Psoas muscle (tissue), 8 donors: ENCODE data around the gene STK36. TPM values are rescaled to one million over a fixed set of nuclear protein-coding genes. Genes with fewer than 3 reads are reported as not detected.
"Not testable (repeated sequence)": the region's sequence is repeated elsewhere in the genome, so short reads cannot be mapped to it uniquely, and the experiment has no call there.

Source experiments
- ATAC-seq, 4 donors: fragments of 200-7000 bp; cut with Tn5 transposase; one replicate each; pipeline ENCODE4 v1.9.1; 2020; ENCODE audit warnings: moderate library complexity in 3 of 4, mild to moderate bottlenecking in 2 of 4
- DNase-seq, 2 donors: peaks; one replicate each; pipeline ENCODE4 v3.0.0-alpha.2; 2020
- H3K27ac ChIP-seq: fragments of 200-600 bp; one replicate; pipeline ENCODE4 v1.8.0; 2022
- H3K27me3 ChIP-seq, 3 donors: fragments of 200-600 bp in 1 of 3; one replicate each; pipeline versions ENCODE4 v1.6.1 to v1.8.0; 2013 to 2022; ENCODE audit warnings: low read length in 2 of 3, mild to moderate bottlenecking in 2 of 3, moderate library complexity in 1 of 3; ENCODE audit not compliant: insufficient read depth in 3 of 3
- H3K36me3 ChIP-seq, 2 donors: fragments of 200-600 bp in 1 of 2; one replicate each; pipeline versions ENCODE4 v1.6.1 to v1.8.0; 2013 to 2022; ENCODE audit warnings: low read depth in 1 of 2, mild to moderate bottlenecking in 1 of 2, moderate library complexity in 1 of 2; ENCODE audit not compliant: insufficient read depth in 1 of 2
- H3K4me1 ChIP-seq: fragments of 200-600 bp; one replicate; pipeline ENCODE4 v1.8.0; 2022
- H3K4me3 ChIP-seq: fragments of 200-600 bp; one replicate; pipeline ENCODE4 v1.8.0; 2022; ENCODE audit warnings: mild to moderate bottlenecking
- H3K9me3 ChIP-seq: fragments of 200-600 bp; one replicate; pipeline ENCODE4 v1.8.0; 2022
- WGBS, 3 donors: extraction: QIAGEN DNeasy Blood & Tissue Kit; methylation state at CpG; one replicate each; pipeline versions ENCODE4 v1.1.6 to v1.1.7; 2013; 5-methylcytosine and 5-hydroxymethylcytosine counted together
- intact Hi-C, 2 donors: fragments of 100-400 bp; cut with DNase I; formaldehyde crosslinking; loops; one replicate each; pipeline versions ENCODE4 v1.11.0 to v1.14.2; 2022
- polyA plus RNA-seq, 3 donors: library from polyadenylated mRNA; stranded (reverse); fragments of 200-250 nt; gene quantifications; one replicate each; pipeline ENCODE4 v1.2.3, GENCODE V29; 2013
- total RNA-seq, 4 donors: library from RNA; stranded (reverse); fragmentation: NEBNext Ultra II Directional in 2 of 4; extraction: Animal tissue kit (Norgen Biotek cat#: 25700) in 2 of 4; gene quantifications; one replicate each; pipeline versions ENCODE4 v1.2.1 to v1.2.4, GENCODE V29; 2021 to 2023
- TF ChIP-seq, protein P1 (sequence below): fragments of 200-600 bp; IDR thresholded peaks from one replicate; pipeline ENCODE4 v1.8.0; 2022; ENCODE audit warnings: antibody characterized with exemption
- donor health status: healthy with polysubstance abuse.
- donor health status: DM: no; HTN: no; CAD: no; lungs with moderate emphysema.
- donor health status: Bipolar disorder and iron deficiency.
- donor health status: healthy.
- donor health status: DM: yes; HTN: yes; CAD: no.
- donor health status: DM: no; HTN: no; CAD: no.
- donor health status: DM: no; HTN: no; CAD: no.
- donor health status: DM: yes; HTN: yes; CAD: no.

Gene STK36
- total and polyA plus RNA-seq, 7 donors, result 3.7 to 11.3 (median 7.3) TPM

- H3K27me3 ChIP-seq, H3K27ac ChIP-seq, H3K4me3 ChIP-seq, intact Hi-C loops, DNase-seq, H3K9me3 ChIP-seq: not testable (repeated sequence)
- peak; percentile 71 to 91 (median 88) for ATAC-seq
- WGBS, 3 donors, result 20 to 25% (median 21%) methylated on average over 5 of the region's 5 CpGs
- H3K36me3 ChIP-seq, result peaks cover 3 to 53% of the 10 kb centered on the region in 2 donors
- H3K4me1 ChIP-seq, result peaks cover 16% of the 10 kb centered on the region
- TF ChIP-seq, protein P1, sequence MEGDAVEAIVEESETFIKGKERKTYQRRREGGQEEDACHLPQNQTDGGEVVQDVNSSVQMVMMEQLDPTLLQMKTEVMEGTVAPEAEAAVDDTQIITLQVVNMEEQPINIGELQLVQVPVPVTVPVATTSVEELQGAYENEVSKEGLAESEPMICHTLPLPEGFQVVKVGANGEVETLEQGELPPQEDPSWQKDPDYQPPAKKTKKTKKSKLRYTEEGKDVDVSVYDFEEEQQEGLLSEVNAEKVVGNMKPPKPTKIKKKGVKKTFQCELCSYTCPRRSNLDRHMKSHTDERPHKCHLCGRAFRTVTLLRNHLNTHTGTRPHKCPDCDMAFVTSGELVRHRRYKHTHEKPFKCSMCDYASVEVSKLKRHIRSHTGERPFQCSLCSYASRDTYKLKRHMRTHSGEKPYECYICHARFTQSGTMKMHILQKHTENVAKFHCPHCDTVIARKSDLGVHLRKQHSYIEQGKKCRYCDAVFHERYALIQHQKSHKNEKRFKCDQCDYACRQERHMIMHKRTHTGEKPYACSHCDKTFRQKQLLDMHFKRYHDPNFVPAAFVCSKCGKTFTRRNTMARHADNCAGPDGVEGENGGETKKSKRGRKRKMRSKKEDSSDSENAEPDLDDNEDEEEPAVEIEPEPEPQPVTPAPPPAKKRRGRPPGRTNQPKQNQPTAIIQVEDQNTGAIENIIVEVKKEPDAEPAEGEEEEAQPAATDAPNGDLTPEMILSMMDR, result peak; percentile 79
These were observed 15.6 kb downstream of the STK36 start for GRCh38 chr2:218687400-218688060.

DNA sequence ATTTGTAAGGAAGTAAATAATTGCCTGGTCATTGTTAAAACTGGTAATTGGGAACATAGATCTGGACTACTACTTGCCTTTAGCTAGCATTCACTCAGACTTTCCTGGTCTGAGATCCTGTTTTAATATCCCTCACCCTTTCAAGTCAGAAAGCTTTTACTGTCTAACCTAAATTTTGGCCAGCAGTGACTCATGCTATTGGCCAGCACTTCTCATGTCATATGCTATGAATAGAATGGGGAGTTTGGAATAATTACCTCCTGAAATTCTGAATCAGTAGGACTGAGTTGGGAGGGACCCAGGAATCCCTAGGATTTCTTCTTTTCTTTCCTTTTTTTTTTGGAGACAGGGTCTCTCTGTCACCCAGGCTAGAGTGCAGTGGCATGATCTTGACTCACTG, 19.3 kb downstream of the STK36 start:
- Histone ChIP-seq H3K4me3 (no peak overlapping the region), H3K27me3 (no peaks in the 10 kb centered on the region), H3K27ac (peak overlapping the region; percentile 36), H3K36me3 (peaks cover 5 to 59% of the 10 kb centered on the region in 2 donors), H3K9me3 (no peaks in the 10 kb centered on the region), H3K4me1 (peaks cover 16% of the 10 kb centered on the region)
- TF ChIP-seq, protein P1, result no peak
- intact Hi-C loops, result no loop called here
- ATAC-seq (peak; percentile 68 to 81 (median 76)), DNase-seq (no peak)

GRCh38 chr2:218694405-218695145, 22.7 kb downstream of the STK36 start:
- no peak for DNase-seq
- intact Hi-C loops, result no loop called here

DNA sequence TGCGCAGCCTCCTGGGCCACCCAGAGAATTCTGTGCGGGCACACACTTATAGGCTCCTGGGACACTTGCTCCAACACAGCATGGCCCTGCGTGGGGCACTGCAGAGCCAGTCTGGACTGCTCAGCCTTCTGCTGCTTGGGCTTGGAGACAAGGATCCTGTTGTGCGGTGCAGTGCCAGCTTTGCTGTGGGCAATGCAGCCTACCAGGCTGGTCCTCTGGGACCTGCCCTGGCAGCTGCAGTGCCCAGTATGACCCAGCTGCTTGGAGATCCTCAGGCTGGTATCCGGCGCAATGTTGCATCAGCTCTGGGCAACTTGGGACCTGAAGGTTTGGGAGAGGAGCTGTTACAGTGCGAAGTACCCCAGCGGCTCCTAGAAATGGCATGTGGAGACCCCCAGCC, 27.0 kb downstream of the STK36 start:
- no peak overlapping the region for H3K27ac ChIP-seq
- no peaks in the 10 kb centered on the region for H3K4me1 ChIP-seq
- WGBS, 3 donors, result 59 to 88% (median 59%) methylated on average over 8 of the region's 8 CpGs
- intact Hi-C loops, result no loop called here
- no peaks in the 10 kb centered on the region for H3K27me3 ChIP-seq
- TF ChIP-seq, protein P1, result no peak
- H3K36me3 ChIP-seq, result peaks cover 2 to 46% of the 10 kb centered on the region in 2 donors
- H3K4me3 ChIP-seq, result no peak overlapping the region
- peak; percentile 54 to 85 (median 78) for ATAC-seq
- no peaks in the 10 kb centered on the region for H3K9me3 ChIP-seq
- peak in 1 of 2 donors; percentile 58 for DNase-seq

More at GRCh38 chr2:218694405-218695145, 22.7 kb downstream of the STK36 start:
- WGBS, 3 donors, result 87 to 92% (median 91%) methylated on average over 3 of the region's 3 CpGs
- Histone ChIP-seq H3K4me1 (peaks cover 12% of the 10 kb centered on the region), H3K27me3 (no peaks in the 10 kb centered on the region), H3K27ac (no peak overlapping the region), H3K36me3 (peaks cover 5 to 69% of the 10 kb centered on the region in 2 donors), H3K9me3 (no peaks in the 10 kb centered on the region), H3K4me3 (no peak overlapping the region)
- TF ChIP-seq, protein P1, result no peak
- ATAC-seq, result no peak
